SK-N-SH treated with all-trans-retinoic acid at 6 μM for 48 hours (cell line): ENCODE measurements around the gene WT1.

Experiments used
- ATAC-seq: fragments of 200-7000 bp; cut with Tn5 transposase; 3 replicates; pipeline ENCODE4 v1.9.1; 2020; ENCODE audit warnings: mild to moderate bottlenecking, moderate library complexity
- ARNTL ChIP-seq: fragments of 450-650 bp; formaldehyde crosslinking; IDR thresholded peaks from 2 replicates; pipeline ENCODE4 v1.5.0; 2020; ENCODE audit warnings: low read depth, mild to moderate bottlenecking, moderate library complexity, borderline replicate concordance
- BACH2 ChIP-seq: fragments of 250-450 bp; sonication (Bioruptor Pico); IDR thresholded peaks from 2 replicates; pipeline ENCODE4 v1.9.0; 2021; ENCODE audit warnings: mild to moderate bottlenecking, borderline replicate concordance
- CREB5 ChIP-seq: fragments of 250-450 bp; sonication (Bioruptor Pico); IDR thresholded peaks from 2 replicates; pipeline ENCODE4 v1.5.1; 2020; ENCODE audit warnings: low read depth, mild to moderate bottlenecking, moderate library complexity
- CSDC2 ChIP-seq: fragments of 250-450 bp; sonication (Bioruptor Pico); IDR thresholded peaks from 2 replicates; pipeline ENCODE4 v1.5.0; 2020; ENCODE audit warnings: mild to moderate bottlenecking, moderate library complexity
- CSRNP3 ChIP-seq: fragments of 250-450 bp; sonication (Bioruptor Pico); IDR thresholded peaks from 2 replicates; pipeline ENCODE4 v1.5.1; 2021; ENCODE audit warnings: mild to moderate bottlenecking, moderate library complexity
- ESRRG ChIP-seq: fragments of 250-450 bp; sonication (Bioruptor Pico); IDR thresholded peaks from 2 replicates; pipeline ENCODE4 v1.6.1; 2021; ENCODE audit warnings: mild to moderate bottlenecking
- GLIS3 ChIP-seq: fragments of 250-450 bp; sonication (Bioruptor Pico); IDR thresholded peaks from 2 replicates; pipeline ENCODE4 v1.5.0; 2020; ENCODE audit warnings: mild to moderate bottlenecking, moderate library complexity
- ISL1 ChIP-seq: fragments of 250-450 bp; sonication (Bioruptor Pico); IDR thresholded peaks from 2 replicates; pipeline ENCODE4 v2.1.2; 2022; ENCODE audit warnings: mild to moderate bottlenecking, moderate library complexity
- OSR1 ChIP-seq: fragments of 250-450 bp; sonication (Bioruptor Pico); IDR thresholded peaks from 2 replicates; pipeline ENCODE4 v1.8.0; 2022; ENCODE audit warnings: moderate library complexity, mild to moderate bottlenecking, inconsistent platforms
- PATZ1 ChIP-seq: fragments of 250-450 bp; sonication (Bioruptor Pico); IDR thresholded peaks from 2 replicates; pipeline ENCODE4 v1.8.0; 2020; ENCODE audit warnings: mild to moderate bottlenecking, moderate library complexity, borderline replicate concordance
- POU6F1 ChIP-seq: fragments of 250-450 bp; sonication (Bioruptor Pico); IDR thresholded peaks from 2 replicates; pipeline ENCODE4 v1.8.0; 2021; ENCODE audit warnings: low read depth, mild to moderate bottlenecking, moderate library complexity, borderline replicate concordance
- PPARA ChIP-seq: fragments of 250-450 bp; sonication (Bioruptor Pico); IDR thresholded peaks from 2 replicates; pipeline ENCODE4 v1.5.0; 2020; ENCODE audit warnings: mild to moderate bottlenecking, borderline replicate concordance
- RARB ChIP-seq: fragments of 250-450 bp; sonication (Bioruptor Pico); IDR thresholded peaks from 2 replicates; pipeline ENCODE4 v1.8.0; 2021; ENCODE audit warnings: mild to moderate bottlenecking, moderate library complexity
- SNAI2 ChIP-seq: fragments of 250-450 bp; sonication (Bioruptor Pico); IDR thresholded peaks from 2 replicates; pipeline ENCODE4 v1.5.0; 2020; ENCODE audit warnings: mild to moderate bottlenecking, moderate library complexity
- TCF4 ChIP-seq: fragments of 250-450 bp; sonication (Bioruptor Pico); IDR thresholded peaks from 2 replicates; pipeline ENCODE4 v1.8.0; 2021; ENCODE audit warnings: mild to moderate bottlenecking, moderate library complexity, borderline replicate concordance
- TOX ChIP-seq: fragments of 250-450 bp; sonication (Bioruptor Pico); IDR thresholded peaks from 2 replicates; pipeline ENCODE4 v1.8.0; 2021; ENCODE audit warnings: mild to moderate bottlenecking, moderate library complexity, borderline replicate concordance
- TSHZ2 ChIP-seq: fragments of 250-450 bp; sonication (Bioruptor Pico); IDR thresholded peaks from 2 replicates; pipeline ENCODE4 v1.5.0; 2020; ENCODE audit warnings: mild to moderate bottlenecking, moderate library complexity
- ZC3H10 ChIP-seq: fragments of 250-450 bp; sonication (Bioruptor Pico); IDR thresholded peaks from 2 replicates; pipeline ENCODE4 v1.5.1; 2021; ENCODE audit warnings: mild to moderate bottlenecking, moderate library complexity
- ZFP3 ChIP-seq: fragments of 250-450 bp; sonication (Bioruptor Pico); IDR thresholded peaks from 2 replicates; pipeline ENCODE4 v1.5.0; 2020; ENCODE audit warnings: mild to moderate bottlenecking, moderate library complexity
- ZFP30 ChIP-seq: fragments of 450-650 bp; formaldehyde crosslinking; IDR thresholded peaks from 2 replicates; pipeline ENCODE4 v1.5.0; 2022; ENCODE audit warnings: mild to moderate bottlenecking, moderate library complexity
- ZNF565 ChIP-seq: fragments of 450-650 bp; formaldehyde crosslinking; conservative IDR thresholded peaks from 2 replicates; pipeline ENCODE4 v1.5.0; 2020; ENCODE audit warnings: low read depth, mild to moderate bottlenecking, moderate library complexity
- ZNF70 ChIP-seq: fragments of 450-650 bp; formaldehyde crosslinking; IDR thresholded peaks from 2 replicates; pipeline ENCODE4 v1.5.0; 2020; ENCODE audit warnings: mild to moderate bottlenecking, moderate library complexity

The WT1 gene

GRCh38 chr11:32450372-32450771 is 15.0 kb upstream of the WT1 start:
- TF ChIP-seq GLIS3 (CRISPR knock-in tag) = no peak
- no peak for TF ChIP-seq ZFP3 (CRISPR knock-in tag)
- no peak for TF ChIP-seq RARB (CRISPR knock-in tag)
- TF ChIP-seq CSDC2 = no peak
- TF ChIP-seq POU6F1 (CRISPR knock-in tag) = no peak
- TF ChIP-seq ARNTL (CRISPR knock-in tag) = no peak
- no peak for TF ChIP-seq PPARA (CRISPR knock-in tag)
- TF ChIP-seq ISL1 (CRISPR knock-in tag) = no peak
- no peak for TF ChIP-seq BACH2
- no peak for TF ChIP-seq ZC3H10 (CRISPR knock-in tag)
- TF ChIP-seq TSHZ2 (CRISPR knock-in tag) = no peak
- TF ChIP-seq CSRNP3 = no peak
- TF ChIP-seq TCF4 (CRISPR knock-in tag) = no peak
- no peak for TF ChIP-seq OSR1 (CRISPR knock-in tag)
- TF ChIP-seq ZNF565 = no peak
- no peak for TF ChIP-seq PATZ1 (CRISPR knock-in tag)
- TF ChIP-seq ESRRG (CRISPR knock-in tag) = no peak
- no peak for TF ChIP-seq TOX
- TF ChIP-seq CREB5 (CRISPR knock-in tag) = no peak
- no peak for TF ChIP-seq ZNF70
- TF ChIP-seq, all 23 proteins: peak for 0
- no peak for ATAC-seq

- peak; percentile 67 for ATAC-seq
- TF ChIP-seq ARNTL (CRISPR knock-in tag) = no peak
- no peak for TF ChIP-seq ZNF70
- TF ChIP-seq ZNF565 = no peak
- no peak for TF ChIP-seq ZFP30 (CRISPR knock-in tag)
- TF ChIP-seq GLIS3 (CRISPR knock-in tag) = no peak
- no peak for TF ChIP-seq TOX
- no peak for TF ChIP-seq BACH2
- no peak for TF ChIP-seq SNAI2 (CRISPR knock-in tag)
- TF ChIP-seq TCF4 (CRISPR knock-in tag) = no peak
- no peak for TF ChIP-seq CREB5 (CRISPR knock-in tag)
- no peak for TF ChIP-seq OSR1 (CRISPR knock-in tag)
- no peak for TF ChIP-seq RARB (CRISPR knock-in tag)
- no peak for TF ChIP-seq ESRRG (CRISPR knock-in tag)
- no peak for TF ChIP-seq POU6F1 (CRISPR knock-in tag)
- TF ChIP-seq PPARA (CRISPR knock-in tag) = no peak
- no peak for TF ChIP-seq TSHZ2 (CRISPR knock-in tag)
Observed at GRCh38 chr11:32448232-32448631, 12.9 kb upstream of the WT1 start.
